Measurements from ENCODE around the gene DPP6. TPM values are rescaled to one million over a fixed set of nuclear protein-coding genes. Genes with fewer than 3 reads are reported as not detected.

The DPP6 gene
- polyA plus RNA-seq, 1 of the 3 experiments (the other 2 are of a cell fraction), result not detected

DNA sequence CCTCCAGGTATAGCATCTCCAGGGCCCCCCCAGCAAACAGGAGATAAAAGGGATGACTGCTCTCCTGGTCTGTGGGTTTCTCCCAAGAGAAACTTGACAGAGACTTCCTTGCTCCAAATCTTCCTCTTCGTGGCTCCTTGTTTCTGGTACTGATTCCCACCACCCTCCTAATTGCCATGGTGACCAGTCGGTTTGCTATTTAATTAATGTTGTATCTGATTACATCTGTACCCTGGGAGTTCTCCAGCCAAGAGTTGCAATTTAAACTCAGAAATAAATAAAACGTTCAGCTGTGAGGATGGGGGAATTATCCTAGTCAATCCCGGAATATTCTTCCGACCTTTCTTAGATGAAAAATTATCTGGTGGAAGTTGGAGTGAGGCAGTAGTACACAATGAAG is 686.0 kb downstream of the DPP6 start:
- Histone ChIP-seq H3K4me1 (ENCODE audit: control insufficient read depth in 1 of 2, insufficient read depth in 2 of 2, low read depth in 1 of 2, low read length in 1 of 2) (peaks cover 0 to 13% of the 10 kb centered on the region in 2 experiments; a peak in 2 of 4 replicates), H3K36me3 (replicated peaks in 1 of 2; ENCODE audit: control insufficient read depth in 1 of 2, insufficient read depth in 2 of 2, low read length in 1 of 2) (no peaks in the 10 kb centered on the region), H2AFZ (ENCODE audit: low read depth) (no peak overlapping the region), H3K27ac (ENCODE audit: low read depth in 2 of 2, low read length in 1 of 2) (no peak overlapping the region), H3K27me3 (ENCODE audit: insufficient read depth) (no peaks in the 10 kb centered on the region), H4K20me1 (ENCODE audit: insufficient read depth) (no peaks in the 10 kb centered on the region), H3K4me2 (no peak overlapping the region), H3K9me3 (peaks cover 5% of the 10 kb centered on the region; the same call in 1 of the 2 replicates), H3K9me2 (no peaks in the 10 kb centered on the region), H3K79me2 (ENCODE audit: insufficient read depth) (no peaks in the 10 kb centered on the region), H3F3A (replicated peaks; ENCODE audit: insufficient read depth) (no peaks in the 10 kb centered on the region), H3K9ac (no peak overlapping the region), H3K4me3 (ENCODE audit: low read depth in 2 of 2, low read length in 1 of 2) (no peak overlapping the region)
- CTCF ChIA-PET, result interaction anchor here (1.0 to 10.8 kb wide), 4 partner anchors 8 to 99 kb away, joined by 3 to 149 read pairs (median 39); no protein-coding TSS in a partner anchor
- no peak for TF ChIP-seq POLR2AphosphoS5 (IDR thresholded peaks at IDR 0.05; ENCODE audit: low read depth, low read length)
- no peak for TF ChIP-seq NFIC (IDR thresholded peaks at IDR 0.05; ENCODE audit: borderline replicate concordance)
- TF ChIP-seq YY1 (IDR thresholded peaks at IDR 0.05; ENCODE audit: low read depth), result no peak
- TF ChIP-seq RAD21 (IDR thresholded peaks at IDR 0.05; ENCODE audit: low read length), result no peak
- no peak for TF ChIP-seq JUND (IDR thresholded peaks at IDR 0.05)
- TF ChIP-seq TCF12 (IDR thresholded peaks at IDR 0.05), result no peak
- TF ChIP-seq, protein P1, sequence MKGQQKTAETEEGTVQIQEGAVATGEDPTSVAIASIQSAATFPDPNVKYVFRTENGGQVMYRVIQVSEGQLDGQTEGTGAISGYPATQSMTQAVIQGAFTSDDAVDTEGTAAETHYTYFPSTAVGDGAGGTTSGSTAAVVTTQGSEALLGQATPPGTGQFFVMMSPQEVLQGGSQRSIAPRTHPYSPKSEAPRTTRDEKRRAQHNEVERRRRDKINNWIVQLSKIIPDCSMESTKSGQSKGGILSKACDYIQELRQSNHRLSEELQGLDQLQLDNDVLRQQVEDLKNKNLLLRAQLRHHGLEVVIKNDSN (IDR thresholded peaks at IDR 0.05; ENCODE audit: borderline replicate concordance, low read depth), result no peak
- TF ChIP-seq EZH2phosphoT487 (IDR thresholded peaks at IDR 0.05; ENCODE audit: borderline replicate concordance, low read depth), result no peak
- TF ChIP-seq FOXJ3 (CRISPR knock-in tag; IDR thresholded peaks at IDR 0.05), result no peak
- TF ChIP-seq GATA2 (CRISPR knock-in tag; IDR thresholded peaks at IDR 0.05), result no peak
- TF ChIP-seq, protein P2, sequence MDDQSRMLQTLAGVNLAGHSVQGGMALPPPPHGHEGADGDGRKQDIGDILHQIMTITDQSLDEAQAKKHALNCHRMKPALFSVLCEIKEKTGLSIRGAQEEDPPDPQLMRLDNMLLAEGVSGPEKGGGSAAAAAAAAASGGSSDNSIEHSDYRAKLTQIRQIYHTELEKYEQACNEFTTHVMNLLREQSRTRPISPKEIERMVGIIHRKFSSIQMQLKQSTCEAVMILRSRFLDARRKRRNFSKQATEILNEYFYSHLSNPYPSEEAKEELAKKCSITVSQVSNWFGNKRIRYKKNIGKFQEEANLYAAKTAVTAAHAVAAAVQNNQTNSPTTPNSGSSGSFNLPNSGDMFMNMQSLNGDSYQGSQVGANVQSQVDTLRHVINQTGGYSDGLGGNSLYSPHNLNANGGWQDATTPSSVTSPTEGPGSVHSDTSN (IDR thresholded peaks at IDR 0.05), result no peak
- TF ChIP-seq TAF1 (IDR thresholded peaks at IDR 0.05; ENCODE audit: borderline replicate concordance, low read depth, low read length), result no peak
- no peak for TF ChIP-seq TEAD4 (IDR thresholded peaks at IDR 0.05; ENCODE audit: borderline replicate concordance, insufficient read depth)
- TF ChIP-seq RCOR1 (IDR thresholded peaks at IDR 0.05; ENCODE audit: low read length), result no peak
- no peak for TF ChIP-seq FOSL2 (IDR thresholded peaks at IDR 0.05; ENCODE audit: borderline replicate concordance, low read depth)
- TF ChIP-seq RFX5 (IDR thresholded peaks at IDR 0.05; ENCODE audit: low read length), result no peak
- no peak for DNase-seq
- POLR2A ChIA-PET, result no interaction called here
- 30% methylated on average over 5 of the region's 5 CpGs for WGBS (ENCODE audit: low lambda C conversion rate)

DNA sequence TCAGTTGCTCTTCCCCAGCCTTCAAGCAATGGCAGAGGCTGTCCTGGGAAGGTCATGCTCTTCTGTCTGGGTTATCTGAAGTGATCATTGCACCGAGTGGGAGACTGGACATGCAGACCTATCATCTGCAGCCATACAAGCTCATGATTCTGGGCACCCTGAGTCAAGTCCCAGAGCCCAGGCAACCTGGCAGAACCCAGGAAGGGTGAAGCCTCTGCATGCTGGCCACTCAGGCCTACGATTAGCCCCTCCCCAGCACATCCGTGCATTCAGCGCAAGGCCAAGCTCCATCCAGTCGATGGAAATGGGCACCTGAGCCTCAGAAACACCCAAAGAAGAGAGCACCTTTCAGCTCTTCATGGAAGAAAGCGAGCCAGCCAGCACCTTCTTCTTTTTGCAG is 688.9 kb downstream of the DPP6 start:
- Histone ChIP-seq H3K9me3 (peaks cover 5% of the 10 kb centered on the region; the same call in 1 of the 2 replicates), H3K27ac (ENCODE audit: low read depth in 2 of 2, low read length in 1 of 2) (no peak overlapping the region), H3K4me1 (ENCODE audit: control insufficient read depth in 1 of 2, insufficient read depth in 2 of 2, low read depth in 1 of 2, low read length in 1 of 2) (peaks cover 0 to 27% of the 10 kb centered on the region in 2 experiments; a peak in 2 of 4 replicates), H2AFZ (ENCODE audit: low read depth) (no peak overlapping the region), H3K36me3 (replicated peaks in 1 of 2; ENCODE audit: control insufficient read depth in 1 of 2, insufficient read depth in 2 of 2, low read length in 1 of 2) (no peaks in the 10 kb centered on the region), H3K9ac (no peak overlapping the region), H3K27me3 (ENCODE audit: insufficient read depth) (no peaks in the 10 kb centered on the region), H4K20me1 (ENCODE audit: insufficient read depth) (no peaks in the 10 kb centered on the region), H3K4me2 (no peak overlapping the region), H3K79me2 (ENCODE audit: insufficient read depth) (no peaks in the 10 kb centered on the region), H3K4me3 (ENCODE audit: low read depth in 2 of 2, low read length in 1 of 2) (no peak overlapping the region), H3K9me2 (no peaks in the 10 kb centered on the region), H3F3A (replicated peaks; ENCODE audit: insufficient read depth) (no peaks in the 10 kb centered on the region)
- DNase-seq, result no peak
- ChIA-PET POLR2A (no interaction called here), CTCF (interaction anchor here (1.3 to 10.8 kb wide), 6 partner anchors 11 to 237 kb away, joined by 3 to 149 read pairs (median 20); no protein-coding TSS in a partner anchor)
- TF ChIP-seq NFIC (IDR thresholded peaks at IDR 0.05; ENCODE audit: borderline replicate concordance), result no peak
- TF ChIP-seq MEF2A (IDR thresholded peaks at IDR 0.05; ENCODE audit: borderline replicate concordance, low read depth), result no peak
- TF ChIP-seq POLR2AphosphoS5 (IDR thresholded peaks at IDR 0.05; ENCODE audit: low read depth, low read length), result no peak
- TF ChIP-seq FOXM1 (IDR thresholded peaks at IDR 0.05; ENCODE audit: low read depth), result no peak
- no peak for TF ChIP-seq YY1 (IDR thresholded peaks at IDR 0.05; ENCODE audit: low read depth)
- no peak for TF ChIP-seq FOXJ3 (CRISPR knock-in tag; IDR thresholded peaks at IDR 0.05)
- TF ChIP-seq, protein P3, sequence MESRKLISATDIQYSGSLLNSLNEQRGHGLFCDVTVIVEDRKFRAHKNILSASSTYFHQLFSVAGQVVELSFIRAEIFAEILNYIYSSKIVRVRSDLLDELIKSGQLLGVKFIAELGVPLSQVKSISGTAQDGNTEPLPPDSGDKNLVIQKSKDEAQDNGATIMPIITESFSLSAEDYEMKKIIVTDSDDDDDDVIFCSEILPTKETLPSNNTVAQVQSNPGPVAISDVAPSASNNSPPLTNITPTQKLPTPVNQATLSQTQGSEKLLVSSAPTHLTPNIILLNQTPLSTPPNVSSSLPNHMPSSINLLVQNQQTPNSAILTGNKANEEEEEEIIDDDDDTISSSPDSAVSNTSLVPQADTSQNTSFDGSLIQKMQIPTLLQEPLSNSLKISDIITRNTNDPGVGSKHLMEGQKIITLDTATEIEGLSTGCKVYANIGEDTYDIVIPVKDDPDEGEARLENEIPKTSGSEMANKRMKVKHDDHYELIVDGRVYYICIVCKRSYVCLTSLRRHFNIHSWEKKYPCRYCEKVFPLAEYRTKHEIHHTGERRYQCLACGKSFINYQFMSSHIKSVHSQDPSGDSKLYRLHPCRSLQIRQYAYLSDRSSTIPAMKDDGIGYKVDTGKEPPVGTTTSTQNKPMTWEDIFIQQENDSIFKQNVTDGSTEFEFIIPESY (IDR thresholded peaks at IDR 0.05; ENCODE audit: borderline replicate concordance, low read depth), result no peak
- no peak for TF ChIP-seq GATA2 (CRISPR knock-in tag; IDR thresholded peaks at IDR 0.05)
- TF ChIP-seq EZH2phosphoT487 (IDR thresholded peaks at IDR 0.05; ENCODE audit: borderline replicate concordance, low read depth), result no peak
- TF ChIP-seq, protein P4, sequence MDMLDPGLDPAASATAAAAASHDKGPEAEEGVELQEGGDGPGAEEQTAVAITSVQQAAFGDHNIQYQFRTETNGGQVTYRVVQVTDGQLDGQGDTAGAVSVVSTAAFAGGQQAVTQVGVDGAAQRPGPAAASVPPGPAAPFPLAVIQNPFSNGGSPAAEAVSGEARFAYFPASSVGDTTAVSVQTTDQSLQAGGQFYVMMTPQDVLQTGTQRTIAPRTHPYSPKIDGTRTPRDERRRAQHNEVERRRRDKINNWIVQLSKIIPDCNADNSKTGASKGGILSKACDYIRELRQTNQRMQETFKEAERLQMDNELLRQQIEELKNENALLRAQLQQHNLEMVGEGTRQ (IDR thresholded peaks at IDR 0.05; ENCODE audit: borderline replicate concordance, low read depth, low read length), result no peak
- no peak for TF ChIP-seq TCF12 (IDR thresholded peaks at IDR 0.05)
- TF ChIP-seq, protein P2 (IDR thresholded peaks at IDR 0.05), result no peak
- no peak for TF ChIP-seq RXRA (IDR thresholded peaks at IDR 0.05; ENCODE audit: borderline replicate concordance, low read depth)
- no peak for TF ChIP-seq RFX5 (IDR thresholded peaks at IDR 0.05; ENCODE audit: low read length)
- 32% methylated on average over 6 of the region's 6 CpGs for WGBS (ENCODE audit: low lambda C conversion rate)
